Ishikawa (cell line): ENCODE data around the gene KDM5B.

ENCODE experiments used
- CEBPB ChIP-seq: IDR thresholded peaks from 2 replicates; pipeline ENCODE4 v1.6.1; 2012
- CREB1 ChIP-seq: IDR thresholded peaks from 2 replicates; pipeline ENCODE4 v1.6.1; 2012; ENCODE audit warnings: low read depth
- EGR1 ChIP-seq: IDR thresholded peaks from 2 replicates; pipeline ENCODE4 v1.6.1; 2012
- EP300 ChIP-seq: IDR thresholded peaks from 2 replicates; pipeline ENCODE4 v1.6.1; 2012; ENCODE audit warnings: borderline replicate concordance
- FOXM1 ChIP-seq: IDR thresholded peaks from 2 replicates; pipeline ENCODE4 v1.6.1; 2012; ENCODE audit warnings: low read depth, borderline replicate concordance
- NFIC ChIP-seq: IDR thresholded peaks from 2 replicates; pipeline ENCODE4 v1.6.1; 2012
- RAD21 ChIP-seq: IDR thresholded peaks from 2 replicates; pipeline ENCODE4 v1.6.1; 2012; ENCODE audit warnings: low read depth
- TAF1 ChIP-seq: IDR thresholded peaks from 2 replicates; pipeline ENCODE4 v1.6.1; 2012; ENCODE audit warnings: low read depth, mild to moderate bottlenecking
- TCF12 ChIP-seq: IDR thresholded peaks from 2 replicates; pipeline ENCODE4 v1.6.1; 2012; ENCODE audit warnings: low read depth
- TEAD4 ChIP-seq: IDR thresholded peaks from 2 replicates; pipeline ENCODE4 v1.6.1; 2012
- YY1 ChIP-seq: IDR thresholded peaks from 2 replicates; pipeline ENCODE4 v1.6.1; 2012; ENCODE audit warnings: low read depth
- ZBTB7A ChIP-seq: IDR thresholded peaks from 2 replicates; pipeline ENCODE4 v1.6.1; 2012; ENCODE audit warnings: low read depth
- TF ChIP-seq, protein P1 (sequence below): IDR thresholded peaks from 2 replicates; pipeline ENCODE4 v1.6.1; 2012
- TF ChIP-seq, protein P2 (sequence below): IDR thresholded peaks from 2 replicates; pipeline ENCODE4 v1.6.1; 2012
- TF ChIP-seq, protein P3 (sequence below): IDR thresholded peaks from 2 replicates; pipeline ENCODE4 v1.6.1; 2012; ENCODE audit warnings: low read depth, mild to moderate bottlenecking

KDM5B gene

DNA sequence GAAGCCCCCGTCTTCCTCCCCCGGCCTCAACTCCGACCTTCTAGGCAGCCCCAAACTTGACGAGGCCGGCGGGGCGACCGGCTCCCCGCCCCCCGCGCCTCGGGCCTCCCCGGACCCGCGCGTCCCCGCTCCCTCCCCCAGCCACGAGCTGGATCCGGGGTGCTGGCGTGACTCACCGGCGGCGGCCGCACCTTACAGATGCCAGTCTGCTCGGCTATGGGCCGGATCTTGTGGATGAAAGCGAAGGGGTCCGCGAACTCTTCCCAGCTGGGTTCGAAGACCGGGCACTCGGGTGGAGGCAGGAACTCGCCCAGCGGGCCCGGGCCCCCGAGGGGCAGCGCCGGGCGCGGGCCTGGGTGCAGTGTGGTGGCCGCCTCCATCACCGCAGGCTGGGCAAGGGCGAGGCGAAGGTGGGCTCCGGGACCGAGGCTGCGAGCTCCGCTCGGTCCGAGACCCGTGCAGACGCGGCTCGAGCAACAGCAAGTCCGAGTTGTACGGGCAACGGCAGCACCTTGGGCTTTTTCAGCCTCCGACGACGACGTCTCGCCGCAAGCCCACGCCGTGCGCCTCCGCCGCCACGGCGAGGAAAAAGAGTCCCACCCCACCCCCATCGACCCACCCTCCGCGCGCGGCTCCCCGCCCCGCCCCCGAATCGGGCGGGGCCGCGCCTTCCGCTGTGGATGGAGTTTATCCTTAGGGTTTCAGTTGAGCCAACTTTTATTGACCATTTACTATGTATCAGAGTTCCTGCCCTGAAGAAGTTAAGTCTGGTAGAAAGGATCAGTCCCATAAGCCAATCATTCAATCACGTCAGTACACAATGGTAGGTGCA lies at the start of gene KDM5B:
KDM5B (minus strand) TSS at position 496 of the 832 bp plus-strand sequence; CDS start at position 380, 116 bp downstream.
- TF ChIP-seq, protein P1, sequence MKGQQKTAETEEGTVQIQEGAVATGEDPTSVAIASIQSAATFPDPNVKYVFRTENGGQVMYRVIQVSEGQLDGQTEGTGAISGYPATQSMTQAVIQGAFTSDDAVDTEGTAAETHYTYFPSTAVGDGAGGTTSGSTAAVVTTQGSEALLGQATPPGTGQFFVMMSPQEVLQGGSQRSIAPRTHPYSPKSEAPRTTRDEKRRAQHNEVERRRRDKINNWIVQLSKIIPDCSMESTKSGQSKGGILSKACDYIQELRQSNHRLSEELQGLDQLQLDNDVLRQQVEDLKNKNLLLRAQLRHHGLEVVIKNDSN: peak; percentile 40; the same call in 1 of the 2 replicates
- TF ChIP-seq, protein P2, sequence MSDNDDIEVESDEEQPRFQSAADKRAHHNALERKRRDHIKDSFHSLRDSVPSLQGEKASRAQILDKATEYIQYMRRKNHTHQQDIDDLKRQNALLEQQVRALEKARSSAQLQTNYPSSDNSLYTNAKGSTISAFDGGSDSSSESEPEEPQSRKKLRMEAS: peak; percentile 77
- TF ChIP-seq RAD21 (no peak), YY1 (0 out of 2 replicates have a peak, but pooled peaks have one; percentile 37), ZBTB7A (peak; percentile 36; the same call in 1 of the 2 replicates), TAF1 (peak; percentile 90), CREB1 (no peak)

DNA sequence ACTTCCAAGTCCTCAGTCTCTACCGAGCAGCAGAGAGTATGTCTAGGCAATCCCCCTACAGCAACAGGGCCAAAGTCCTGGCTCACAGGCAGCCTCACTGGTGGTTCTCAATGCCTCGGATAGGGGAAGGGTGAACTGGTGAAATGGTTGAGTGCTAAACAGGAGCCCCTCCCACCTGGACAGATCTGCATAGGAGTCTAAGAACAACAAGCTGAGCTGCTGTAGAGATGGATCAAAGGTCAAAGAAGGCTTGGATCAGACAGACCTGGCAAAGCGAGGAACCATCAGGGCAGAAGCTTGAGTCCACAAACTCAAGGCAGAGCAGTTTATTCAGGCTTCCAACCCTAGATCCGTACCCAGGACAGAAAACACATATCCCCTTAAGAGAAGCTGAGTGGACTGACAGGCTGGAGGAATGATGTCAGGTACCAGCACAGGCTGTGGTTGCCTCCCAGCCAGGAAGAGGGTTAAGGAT lies 49.0 kb upstream of the KDM5B start:
- TF ChIP-seq, protein P2: no peak
- TF ChIP-seq TCF12 (no peak), TEAD4 (no peak), CEBPB (no peak), NFIC (no peak)
- TF ChIP-seq, protein P1: no peak

DNA sequence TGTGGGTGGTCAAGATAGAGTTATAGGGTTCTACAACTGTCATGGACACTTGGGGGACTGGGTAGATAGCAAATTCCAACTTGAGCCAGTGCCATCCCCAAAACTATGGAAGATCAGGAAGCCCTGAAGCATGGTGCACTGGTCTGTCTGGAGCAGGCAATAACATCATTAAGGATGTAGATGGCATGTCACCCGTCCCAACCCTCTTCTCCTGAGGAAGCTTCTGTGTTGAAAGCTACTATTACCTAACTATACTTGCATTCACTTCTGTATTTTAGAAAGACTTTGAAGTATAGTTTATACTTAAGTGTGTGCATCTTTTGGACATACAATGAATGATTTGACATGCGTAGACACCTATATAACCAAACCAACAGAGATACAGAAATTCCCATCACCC lies 47.8 kb upstream of the KDM5B start:
- TF ChIP-seq ZBTB7A (no peak), RAD21 (no peak), CREB1 (no peak)

DNA sequence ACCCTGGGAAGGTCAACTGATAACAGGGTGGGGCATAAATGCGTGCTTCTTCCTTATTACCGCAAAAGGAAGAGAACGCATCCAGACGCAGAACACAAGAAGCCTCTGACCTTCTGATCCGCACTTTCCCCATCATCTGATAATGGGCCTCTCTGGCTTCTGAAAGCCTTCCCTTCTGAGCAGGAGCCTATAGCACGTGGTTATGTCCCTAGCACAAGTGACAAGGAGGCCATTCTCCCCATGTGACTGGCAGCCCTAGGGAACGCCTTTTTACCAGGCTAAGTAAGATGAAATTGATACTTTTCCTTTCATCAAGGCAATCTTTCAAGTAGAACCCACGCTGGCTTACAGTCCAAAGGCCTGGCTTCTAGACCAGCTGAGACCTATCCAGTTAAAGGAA lies 46.6 kb upstream of the KDM5B start:
- TF ChIP-seq, protein P2: no peak
- no peak for TF ChIP-seq CREB1
- no peak for TF ChIP-seq YY1
- TF ChIP-seq NFIC: no peak
- no peak for TF ChIP-seq TEAD4
- no peak for TF ChIP-seq EGR1
- no peak for TF ChIP-seq FOXM1
- TF ChIP-seq CEBPB: no peak
- no peak for TF ChIP-seq TCF12
- no peak for TF ChIP-seq TAF1
- TF ChIP-seq EP300: no peak
- no peak for TF ChIP-seq ZBTB7A
- TF ChIP-seq, protein P3, sequence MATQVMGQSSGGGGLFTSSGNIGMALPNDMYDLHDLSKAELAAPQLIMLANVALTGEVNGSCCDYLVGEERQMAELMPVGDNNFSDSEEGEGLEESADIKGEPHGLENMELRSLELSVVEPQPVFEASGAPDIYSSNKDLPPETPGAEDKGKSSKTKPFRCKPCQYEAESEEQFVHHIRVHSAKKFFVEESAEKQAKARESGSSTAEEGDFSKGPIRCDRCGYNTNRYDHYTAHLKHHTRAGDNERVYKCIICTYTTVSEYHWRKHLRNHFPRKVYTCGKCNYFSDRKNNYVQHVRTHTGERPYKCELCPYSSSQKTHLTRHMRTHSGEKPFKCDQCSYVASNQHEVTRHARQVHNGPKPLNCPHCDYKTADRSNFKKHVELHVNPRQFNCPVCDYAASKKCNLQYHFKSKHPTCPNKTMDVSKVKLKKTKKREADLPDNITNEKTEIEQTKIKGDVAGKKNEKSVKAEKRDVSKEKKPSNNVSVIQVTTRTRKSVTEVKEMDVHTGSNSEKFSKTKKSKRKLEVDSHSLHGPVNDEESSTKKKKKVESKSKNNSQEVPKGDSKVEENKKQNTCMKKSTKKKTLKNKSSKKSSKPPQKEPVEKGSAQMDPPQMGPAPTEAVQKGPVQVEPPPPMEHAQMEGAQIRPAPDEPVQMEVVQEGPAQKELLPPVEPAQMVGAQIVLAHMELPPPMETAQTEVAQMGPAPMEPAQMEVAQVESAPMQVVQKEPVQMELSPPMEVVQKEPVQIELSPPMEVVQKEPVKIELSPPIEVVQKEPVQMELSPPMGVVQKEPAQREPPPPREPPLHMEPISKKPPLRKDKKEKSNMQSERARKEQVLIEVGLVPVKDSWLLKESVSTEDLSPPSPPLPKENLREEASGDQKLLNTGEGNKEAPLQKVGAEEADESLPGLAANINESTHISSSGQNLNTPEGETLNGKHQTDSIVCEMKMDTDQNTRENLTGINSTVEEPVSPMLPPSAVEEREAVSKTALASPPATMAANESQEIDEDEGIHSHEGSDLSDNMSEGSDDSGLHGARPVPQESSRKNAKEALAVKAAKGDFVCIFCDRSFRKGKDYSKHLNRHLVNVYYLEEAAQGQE: no peak
- TF ChIP-seq, protein P1: no peak
- TF ChIP-seq RAD21: no peak

DNA sequence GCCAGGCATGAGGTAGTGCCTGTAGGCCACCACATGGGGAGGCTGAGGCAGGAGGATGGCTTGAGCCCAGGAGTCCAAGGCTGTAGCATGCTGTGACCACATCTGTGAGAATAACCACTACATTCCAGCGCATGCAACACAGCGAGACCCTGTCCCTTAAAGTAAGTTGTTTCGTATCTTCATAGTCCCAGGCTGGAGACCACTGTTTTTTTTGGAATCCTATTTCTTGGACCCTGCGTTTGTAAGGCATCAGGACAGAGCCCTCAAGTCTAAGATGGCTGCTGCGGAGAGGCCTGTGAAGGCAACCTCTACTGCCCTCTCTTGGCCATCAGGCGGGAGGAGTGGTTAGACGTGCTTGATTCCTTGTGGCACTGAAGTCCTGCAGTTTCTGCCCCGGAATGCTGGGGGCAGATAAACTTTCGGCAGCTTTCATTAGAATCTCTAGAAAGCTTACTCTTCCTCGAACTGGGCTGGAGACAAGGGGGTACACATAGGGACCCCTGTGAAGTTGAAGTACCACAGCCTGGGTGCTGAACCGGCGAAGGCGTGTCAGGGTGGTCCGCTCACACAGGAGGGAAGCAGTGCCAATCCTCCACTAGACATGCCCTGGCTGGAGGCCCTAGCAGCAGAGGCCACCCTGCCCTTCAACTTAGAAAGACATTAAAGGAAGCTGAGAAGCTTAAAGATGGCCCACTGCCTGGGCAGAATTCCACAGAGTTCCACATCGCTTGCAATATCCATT lies 44.1 kb upstream of the KDM5B start:
- TF ChIP-seq CREB1: no peak
- TF ChIP-seq TEAD4: no peak
- no peak for TF ChIP-seq TCF12
- TF ChIP-seq, protein P2: no peak
- TF ChIP-seq, protein P1: no peak
- no peak for TF ChIP-seq ZBTB7A
- TF ChIP-seq EGR1: no peak
- peak; percentile 88 for TF ChIP-seq YY1
- no peak for TF ChIP-seq NFIC
- peak; percentile 75 for TF ChIP-seq RAD21
- TF ChIP-seq FOXM1: no peak

DNA sequence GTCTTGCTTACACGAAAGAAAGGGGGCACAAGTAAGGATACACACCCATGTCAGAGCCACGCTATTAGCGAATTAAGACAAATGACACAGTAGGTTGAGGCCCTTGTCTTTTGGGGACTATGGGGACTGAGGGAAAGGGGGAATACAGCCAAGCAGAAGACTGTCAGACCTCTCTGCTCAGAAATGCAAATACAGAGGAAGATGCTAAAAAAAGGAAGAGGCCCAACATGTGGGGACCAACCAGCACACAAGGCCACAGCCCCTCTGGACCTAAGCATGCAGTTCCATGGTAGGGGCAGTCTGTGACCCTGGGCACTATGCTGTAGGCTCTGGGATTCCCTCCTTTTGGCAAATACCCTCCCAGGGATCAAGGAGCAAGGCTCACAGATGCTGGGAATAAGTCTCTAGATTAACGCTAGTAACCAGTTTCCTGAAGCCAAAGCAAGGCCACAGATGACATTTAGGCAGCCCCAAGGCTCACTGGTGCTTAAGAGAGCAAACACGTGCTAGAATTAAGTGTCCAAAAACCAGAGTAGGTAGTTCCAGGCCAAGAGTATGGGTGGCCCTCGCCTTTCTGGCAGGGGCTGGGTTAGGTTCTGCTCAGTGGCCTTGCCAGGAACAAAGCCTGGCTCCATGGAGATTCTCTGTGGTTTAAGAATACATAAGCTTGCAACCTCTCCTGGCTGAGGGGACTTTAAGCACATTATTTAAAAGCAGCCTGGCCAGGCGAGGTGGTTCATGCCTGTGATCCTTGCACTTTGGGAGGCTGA lies 42.6 kb upstream of the KDM5B start:
- TF ChIP-seq, protein P3: no peak
- TF ChIP-seq YY1: no peak
- TF ChIP-seq EGR1: no peak
- TF ChIP-seq, protein P1: no peak
- no peak for TF ChIP-seq RAD21
- no peak for TF ChIP-seq CREB1
- TF ChIP-seq EP300: no peak
- TF ChIP-seq TCF12: no peak
- TF ChIP-seq FOXM1: no peak
- no peak for TF ChIP-seq TEAD4
- no peak for TF ChIP-seq NFIC
